Subcutaneous abdominal adipose tissue (tissue), 5 donors: Measurements from ENCODE around the gene RITA1.

Experiments used
- H3K27ac ChIP-seq: one replicate; pipeline ENCODE4 v1.7.0; 2013; ENCODE audit warnings: low read depth, mild to moderate bottlenecking, inconsistent platforms, low read length, moderate library complexity
- H3K27me3 ChIP-seq, 5 donors: one replicate each; pipeline ENCODE4 v1.7.0; 2013; ENCODE audit warnings: low read length in 5 of 5, inconsistent platforms in 1 of 5; ENCODE audit not compliant: control insufficient read depth in 5 of 5, insufficient read depth in 4 of 5
- H3K36me3 ChIP-seq, 5 donors: one replicate each; pipeline ENCODE4 v1.7.0; 2013; ENCODE audit warnings: low read length in 5 of 5; ENCODE audit not compliant: control insufficient read depth in 5 of 5, insufficient read depth in 5 of 5
- H3K4me1 ChIP-seq, 5 donors: one replicate each; pipeline ENCODE4 v1.7.0; 2013; ENCODE audit warnings: low read length in 5 of 5, mild to moderate bottlenecking in 3 of 5, moderate library complexity in 1 of 5; ENCODE audit not compliant: control insufficient read depth in 5 of 5, insufficient read depth in 5 of 5
- H3K4me3 ChIP-seq, 5 donors: one replicate each; pipeline ENCODE4 v1.7.0; 2013; ENCODE audit warnings: low read length in 5 of 5, low read depth in 1 of 5
- H3K9ac ChIP-seq, 5 donors: one replicate each; pipeline ENCODE4 v1.7.0; 2013; ENCODE audit warnings: low read length in 5 of 5, mild to moderate bottlenecking in 4 of 5, moderate library complexity in 3 of 5
- H3K9me3 ChIP-seq, 5 donors: one replicate each; pipeline ENCODE4 v1.7.0; 2013; ENCODE audit warnings: low read length in 5 of 5; ENCODE audit not compliant: control insufficient read depth in 5 of 5
- donor health status: healthy.
- donor health status: healthy.
- donor health status: healthy.
- donor health status: healthy.
- donor health status: healthy.

RITA1 gene

GRCh38 chr12:113173081-113173698 lies 12.3 kb upstream of the RITA1 start:
- H3K36me3 ChIP-seq: peaks cover 8 to 93% (median 83%) of the 10 kb centered on the region in 5 donors
- H3K27ac ChIP-seq: no peak overlapping the region
- no peak overlapping the region for H3K4me3 ChIP-seq
- no peaks in the 10 kb centered on the region for H3K27me3 ChIP-seq
- H3K9me3 ChIP-seq: peaks cover 0 to 11% (median 7%) of the 10 kb centered on the region in 5 donors
- H3K9ac ChIP-seq: no peak overlapping the region
- H3K4me1 ChIP-seq: peaks cover 0 to 2% (median 0%) of the 10 kb centered on the region in 5 donors

DNA sequence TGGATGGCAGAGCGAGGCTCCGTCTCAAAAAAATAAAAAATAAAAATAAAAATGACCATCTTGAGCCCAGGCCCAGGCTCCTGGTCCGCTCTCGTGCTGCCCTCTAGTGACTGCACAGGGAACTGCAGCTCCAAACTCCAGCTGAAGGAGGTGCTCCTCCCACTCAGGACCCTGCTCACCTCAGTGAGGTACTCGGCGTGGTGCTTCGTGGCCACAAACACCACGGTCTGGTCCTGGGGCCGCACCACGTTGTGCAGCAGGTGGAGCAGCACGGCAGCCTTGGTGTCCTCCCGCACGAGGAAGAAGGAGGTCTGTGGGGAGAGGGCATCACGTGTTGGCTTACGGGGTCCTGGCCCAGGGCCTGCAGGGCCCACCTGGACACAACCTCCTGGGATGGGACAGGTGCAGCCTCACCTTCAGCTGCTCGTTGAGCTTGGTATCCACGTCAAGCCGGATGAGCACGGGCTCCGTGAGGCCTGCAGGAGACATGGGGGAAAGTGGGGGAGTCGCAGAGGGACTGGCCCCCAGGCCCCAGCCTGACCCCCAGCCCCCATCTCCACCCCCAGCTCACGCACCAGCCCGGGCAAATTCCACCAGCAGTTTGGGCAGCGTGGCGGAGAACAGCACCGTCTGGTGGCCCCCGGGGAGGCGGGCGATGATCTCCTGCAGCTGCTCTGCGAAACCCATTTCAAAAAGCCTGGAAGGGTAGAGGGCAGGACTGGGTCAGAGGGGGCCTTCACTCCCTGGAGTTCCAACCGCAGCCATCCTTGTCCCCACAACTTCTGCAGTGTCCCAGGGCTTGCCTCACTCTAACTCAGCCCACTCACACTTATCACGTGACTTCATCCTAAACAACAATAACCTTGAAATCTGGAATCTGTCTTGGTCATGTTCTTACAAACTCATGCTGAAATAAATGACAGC lies 10.8 kb upstream of the RITA1 start:
- Histone ChIP-seq H3K36me3 (peaks cover 10 to 93% (median 85%) of the 10 kb centered on the region in 5 donors), H3K4me1 (peaks cover 0 to 2% (median 0%) of the 10 kb centered on the region in 5 donors), H3K9ac (no peak overlapping the region), H3K9me3 (peaks cover 0 to 11% (median 7%) of the 10 kb centered on the region in 5 donors), H3K4me3 (no peak overlapping the region), H3K27me3 (no peaks in the 10 kb centered on the region), H3K27ac (no peak overlapping the region)

- no peaks in the 10 kb centered on the region for H3K27me3 ChIP-seq
- no peak overlapping the region for H3K27ac ChIP-seq
- peaks cover under 1 to 7% (median 5%) of the 10 kb centered on the region in 5 donors for H3K4me1 ChIP-seq
- H3K9ac ChIP-seq: no peak overlapping the region
- H3K4me3 ChIP-seq: no peak overlapping the region
- H3K36me3 ChIP-seq: peaks cover 7 to 63% (median 59%) of the 10 kb centered on the region in 5 donors
- H3K9me3 ChIP-seq: peaks cover 0 to 11% (median 7%) of the 10 kb centered on the region in 5 donors
Observed at GRCh38 chr12:113179023-113179422, 6.5 kb upstream of the RITA1 start.

DNA sequence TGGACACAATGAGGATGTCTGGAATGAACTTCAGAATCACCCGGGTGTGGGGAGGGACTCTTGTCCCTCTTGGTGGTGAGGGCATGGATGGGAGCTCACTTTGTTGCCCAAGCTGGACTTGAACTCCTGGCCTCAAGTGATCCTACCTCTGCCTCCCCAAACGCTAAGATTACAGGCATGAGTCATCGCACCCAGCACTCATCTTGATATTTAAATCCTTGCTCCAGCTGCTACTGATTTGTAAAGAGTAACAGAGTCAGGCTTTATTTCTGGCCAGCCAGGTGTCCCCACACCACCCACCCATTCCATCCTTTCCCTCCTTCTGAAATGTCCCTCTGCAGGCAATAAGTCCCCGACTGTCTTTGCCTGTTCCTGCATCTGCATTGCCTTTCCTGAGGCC lies 5.2 kb upstream of the RITA1 start:
- H3K9me3 ChIP-seq: peaks cover 0 to 11% (median 7%) of the 10 kb centered on the region in 5 donors
- H3K4me1 ChIP-seq: peaks cover 5 to 13% (median 8%) of the 10 kb centered on the region in 5 donors
- peaks cover 7 to 53% (median 51%) of the 10 kb centered on the region in 5 donors for H3K36me3 ChIP-seq

GRCh38 chr12:113181975-113182374 lies 3.5 kb upstream of the RITA1 start:
- H3K36me3 ChIP-seq: peaks cover 7 to 44% (median 41%) of the 10 kb centered on the region in 5 donors
- peak overlapping the region in 1 of 5 donors; percentile 23 for H3K9ac ChIP-seq
- no peaks in the 10 kb centered on the region for H3K27me3 ChIP-seq
- no peak overlapping the region for H3K27ac ChIP-seq
- H3K4me3 ChIP-seq: no peak overlapping the region
- H3K9me3 ChIP-seq: peaks cover 0 to 7% (median 4%) of the 10 kb centered on the region in 5 donors
- peaks cover 8 to 27% (median 22%) of the 10 kb centered on the region in 5 donors for H3K4me1 ChIP-seq

More for the DNA sequence above, 5.2 kb upstream of the RITA1 start:
- H3K27ac ChIP-seq: no peak overlapping the region
- no peak overlapping the region for H3K4me3 ChIP-seq
- H3K9ac ChIP-seq: no peak overlapping the region
- H3K27me3 ChIP-seq: no peaks in the 10 kb centered on the region

GRCh38 chr12:113183030-113183589 lies 2.4 kb upstream of the RITA1 start:
- no peaks in the 10 kb centered on the region for H3K9me3 ChIP-seq
- H3K36me3 ChIP-seq: peaks cover 3 to 33% (median 30%) of the 10 kb centered on the region in 5 donors
- peaks cover 8 to 27% (median 27%) of the 10 kb centered on the region in 5 donors for H3K4me1 ChIP-seq
- peak overlapping the region in 1 of 5 donors; percentile 3 for H3K9ac ChIP-seq
- H3K4me3 ChIP-seq: peak overlapping the region in 1 of 5 donors; percentile 2
- H3K27ac ChIP-seq: no peak overlapping the region
- H3K27me3 ChIP-seq: no peaks in the 10 kb centered on the region

- Histone ChIP-seq H3K27ac (peak overlapping the region; percentile 95), H3K36me3 (peaks cover 0 to 24% (median 20%) of the 10 kb centered on the region in 5 donors), H3K9ac (peak overlapping the region; percentile 68 to 100 (median 97)), H3K9me3 (no peaks in the 10 kb centered on the region), H3K4me1 (peaks cover 8 to 27% (median 27%) of the 10 kb centered on the region in 5 donors), H3K27me3 (no peaks in the 10 kb centered on the region), H3K4me3 (peak overlapping the region; percentile 84 to 91 (median 86))
Observed at GRCh38 chr12:113184098-113184899, 1.2 kb upstream of the RITA1 start.

GRCh38 chr12:113184900-113185179 lies 681 bp upstream of the RITA1 start:
- no peaks in the 10 kb centered on the region for H3K9me3 ChIP-seq
- H3K9ac ChIP-seq: peak overlapping the region; percentile 68 to 100 (median 97)
- H3K36me3 ChIP-seq: peaks cover 0 to 20% (median 14%) of the 10 kb centered on the region in 5 donors
- peak overlapping the region; percentile 95 for H3K27ac ChIP-seq
- peaks cover 8 to 27% (median 27%) of the 10 kb centered on the region in 5 donors for H3K4me1 ChIP-seq
- H3K27me3 ChIP-seq: no peaks in the 10 kb centered on the region
- peak overlapping the region; percentile 84 to 91 (median 86) for H3K4me3 ChIP-seq

DNA sequence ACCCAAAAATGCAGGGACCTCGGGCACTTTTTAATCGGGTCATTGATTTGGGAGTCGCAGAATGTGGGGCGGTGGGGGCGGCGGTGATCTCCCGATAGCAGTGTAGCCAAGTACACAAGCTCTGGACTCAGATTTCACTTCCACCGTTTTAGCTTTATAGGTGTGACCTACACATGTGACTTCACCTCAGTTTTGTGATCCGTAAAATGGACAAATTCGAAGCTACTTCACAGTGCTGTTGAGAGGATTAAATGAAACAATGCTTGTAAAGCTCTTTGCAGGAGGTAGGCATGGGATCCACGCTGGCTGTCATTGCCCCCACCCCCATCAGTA lies 478 bp downstream of the RITA1 start:
- Histone ChIP-seq H3K27me3 (no peaks in the 10 kb centered on the region), H3K4me3 (peak overlapping the region; percentile 84 to 91 (median 85)), H3K36me3 (peaks cover 0 to 17% (median 3%) of the 10 kb centered on the region in 5 donors), H3K27ac (peak overlapping the region; percentile 95), H3K9ac (peak overlapping the region; percentile 68 to 100 (median 97)), H3K4me1 (peaks cover 8 to 27% (median 27%) of the 10 kb centered on the region in 5 donors), H3K9me3 (no peaks in the 10 kb centered on the region)
